ENCODE results near the gene VIPR1.
"Not testable (repeated sequence)": the region's sequence is repeated elsewhere in the genome, so short reads cannot be mapped to it uniquely, and the experiment has no call there.

VIPR1 gene

GRCh38 chr3:42556089-42556632 lies 53.7 kb downstream of the VIPR1 start:
- Mint-ChIP-seq H3K27ac (peak overlapping the region; percentile 97), H3K4me1 (peaks cover 33% of the 10 kb centered on the region), H3K27me3 (no peaks in the 10 kb centered on the region), H3K9me3 (no peaks in the 10 kb centered on the region), H3K4me3 (peak overlapping the region; percentile 46), H3K36me3 (peaks cover 15% of the 10 kb centered on the region)

GRCh38 chr3:42556817-42557216 lies 54.4 kb downstream of the VIPR1 start:
- not testable (repeated sequence) for H3K4me3 Mint-ChIP-seq, H3K9me3 Mint-ChIP-seq, H3K27me3 Mint-ChIP-seq
- H3K36me3 Mint-ChIP-seq: peaks cover 15% of the 10 kb centered on the region
- H3K27ac Mint-ChIP-seq: peak overlapping the region; percentile 97
- peaks cover 33% of the 10 kb centered on the region for H3K4me1 Mint-ChIP-seq

- Mint-ChIP-seq H3K4me3 (no peak overlapping the region), H3K4me1 (peaks cover 37% of the 10 kb centered on the region), H3K9me3 (no peaks in the 10 kb centered on the region), H3K36me3 (peaks cover 12% of the 10 kb centered on the region), H3K27me3 (no peaks in the 10 kb centered on the region), H3K27ac (no peak overlapping the region)
Observed at GRCh38 chr3:42557854-42558253, 55.4 kb downstream of the VIPR1 start.

GRCh38 chr3:42562047-42562907 lies 59.8 kb downstream of the VIPR1 start:
- no peaks in the 10 kb centered on the region for H3K9me3 Mint-ChIP-seq
- H3K27ac Mint-ChIP-seq: peak overlapping the region; percentile 93
- H3K4me1 Mint-ChIP-seq: peaks cover 12% of the 10 kb centered on the region
- H3K4me3 Mint-ChIP-seq: no peak overlapping the region
- peaks cover 21% of the 10 kb centered on the region for H3K36me3 Mint-ChIP-seq
- H3K27me3 Mint-ChIP-seq: no peaks in the 10 kb centered on the region

GRCh38 chr3:42569593-42570142 lies 67.2 kb downstream of the VIPR1 start:
- H3K27me3 Mint-ChIP-seq: no peaks in the 10 kb centered on the region
- H3K27ac Mint-ChIP-seq: no peak overlapping the region
- H3K4me3 Mint-ChIP-seq: no peak overlapping the region
- H3K9me3 Mint-ChIP-seq: no peaks in the 10 kb centered on the region
- H3K4me1 Mint-ChIP-seq: peaks cover 22% of the 10 kb centered on the region
- H3K36me3 Mint-ChIP-seq: peaks cover 30% of the 10 kb centered on the region

- Mint-ChIP-seq H3K27me3 (no peaks in the 10 kb centered on the region), H3K27ac (no peak overlapping the region), H3K4me1 (peaks cover 40% of the 10 kb centered on the region), H3K9me3 (no peaks in the 10 kb centered on the region), H3K4me3 (no peak overlapping the region), H3K36me3 (peaks cover 34% of the 10 kb centered on the region)
Observed at GRCh38 chr3:42572278-42572677, 69.8 kb downstream of the VIPR1 start.

GRCh38 chr3:42575137-42575741 lies 72.8 kb downstream of the VIPR1 start:
- no peaks in the 10 kb centered on the region for H3K27me3 Mint-ChIP-seq
- H3K4me3 Mint-ChIP-seq: no peak overlapping the region
- H3K4me1 Mint-ChIP-seq: peaks cover 39% of the 10 kb centered on the region
- no peak overlapping the region for H3K27ac Mint-ChIP-seq
- no peaks in the 10 kb centered on the region for H3K9me3 Mint-ChIP-seq
- H3K36me3 Mint-ChIP-seq: peaks cover 32% of the 10 kb centered on the region

- no peak overlapping the region for H3K4me3 Mint-ChIP-seq
- peaks cover 27% of the 10 kb centered on the region for H3K36me3 Mint-ChIP-seq
- peaks cover 51% of the 10 kb centered on the region for H3K4me1 Mint-ChIP-seq
- H3K27me3 Mint-ChIP-seq: no peaks in the 10 kb centered on the region
- no peaks in the 10 kb centered on the region for H3K9me3 Mint-ChIP-seq
- no peak overlapping the region for H3K27ac Mint-ChIP-seq
Observed at GRCh38 chr3:42578054-42578453, 75.6 kb downstream of the VIPR1 start.

- not testable (repeated sequence) for H3K9me3 Mint-ChIP-seq, H3K27me3 Mint-ChIP-seq, H3K4me3 Mint-ChIP-seq
- H3K36me3 Mint-ChIP-seq: peaks cover 19% of the 10 kb centered on the region
- H3K4me1 Mint-ChIP-seq: peaks cover 56% of the 10 kb centered on the region
- H3K27ac Mint-ChIP-seq: peak overlapping the region; percentile 9
Observed at GRCh38 chr3:42579346-42579745, 76.9 kb downstream of the VIPR1 start.

- H3K4me1 Mint-ChIP-seq: peaks cover 47% of the 10 kb centered on the region
- H3K9me3 Mint-ChIP-seq: no peaks in the 10 kb centered on the region
- peak overlapping the region; percentile 31 for H3K27ac Mint-ChIP-seq
- peak overlapping the region; percentile 92 for H3K4me3 Mint-ChIP-seq
- H3K27me3 Mint-ChIP-seq: no peaks in the 10 kb centered on the region
- peaks cover 7% of the 10 kb centered on the region for H3K36me3 Mint-ChIP-seq
Observed at GRCh38 chr3:42581400-42581708, 78.9 kb downstream of the VIPR1 start.

- Mint-ChIP-seq H3K27me3 (no peaks in the 10 kb centered on the region), H3K4me3 (peak within 1 kb of the TSS; percentile 92), H3K4me1 (peaks cover 42% of the 10 kb centered on the region), H3K36me3 (peaks cover 7% of the 10 kb centered on the region), H3K27ac (peak within 1 kb of the TSS; percentile 96), H3K9me3 (no peaks in the 10 kb centered on the region)
Observed at GRCh38 chr3:42581709-42582473, 79.4 kb downstream of the VIPR1 start, which contains the start of gene SEC22C. Gene SEC22C, minus strand, starts transcription at chr3:42581967. Its CDS starts 12,921 bp downstream, at chr3:42569046.

GRCh38 chr3:42582474-42583070 lies 80.1 kb downstream of the VIPR1 start:
- Mint-ChIP-seq H3K4me1 (peaks cover 36% of the 10 kb centered on the region), H3K9me3 (no peaks in the 10 kb centered on the region), H3K27ac (peak overlapping the region; percentile 96), H3K4me3 (peak overlapping the region; percentile 92), H3K27me3 (no peaks in the 10 kb centered on the region), H3K36me3 (peaks cover 4% of the 10 kb centered on the region)

Data from activated naive CD4-positive, alpha-beta T cell treated with anti-CD3 and anti-CD28 coated beads, Interleukin-2, amount 50 U/mL, for 24 hours (primary cell).